COLO668 (cell line): ENCODE measurements around the gene HSPB9.

Experiments used
- DNase-seq: peaks from one replicate; lab custom pipeline; 2025; ENCODE audit not compliant: unreplicated experiment; lab: John Stamatoyannopoulos, UW

Gene HSPB9

GRCh38 chr17:42118126-42118510 is 4.5 kb upstream of the HSPB9 start:
- no peak for DNase-seq

- peak; percentile 12 for DNase-seq
These were observed 4.1 kb upstream of the HSPB9 start for GRCh38 chr17:42118545-42118944.

- no peak for DNase-seq
These were observed 3.3 kb upstream of the HSPB9 start for GRCh38 chr17:42119301-42119700.

- no peak for DNase-seq
These were observed 2.3 kb upstream of the HSPB9 start for GRCh38 chr17:42120161-42120769.

- DNase-seq, result peak; percentile 79
These were observed 1.5 kb upstream of the HSPB9 start, which contains the start of gene KAT2A for GRCh38 chr17:42120770-42121769. TSS of gene KAT2A (minus strand) at chr17:42121367. CDS start at chr17:42121304, 63 bp downstream.

GRCh38 chr17:42124256-42124655 is 1.7 kb downstream of the HSPB9 start:
- DNase-seq, result no peak

GRCh38 chr17:42125565-42125964 is 3.0 kb downstream of the HSPB9 start:
- DNase-seq, result no peak

- DNase-seq, result no peak
These were observed 4.2 kb downstream of the HSPB9 start for GRCh38 chr17:42126836-42127235.

GRCh38 chr17:42127414-42127813 is 4.8 kb downstream of the HSPB9 start:
- DNase-seq, result no peak

- no peak for DNase-seq
These were observed 6.7 kb downstream of the HSPB9 start for GRCh38 chr17:42129109-42129837.

- DNase-seq, result no peak
These were observed 7.8 kb downstream of the HSPB9 start for GRCh38 chr17:42130310-42130936.

GRCh38 chr17:42131232-42131631 is 8.6 kb downstream of the HSPB9 start:
- no peak for DNase-seq

- DNase-seq, result no peak
These were observed 9.4 kb downstream of the HSPB9 start for GRCh38 chr17:42131981-42132432.

- DNase-seq, result peak; percentile 19
These were observed 10.3 kb downstream of the HSPB9 start for GRCh38 chr17:42132941-42133340.

GRCh38 chr17:42133461-42134041 is 10.9 kb downstream of the HSPB9 start:
- peak; percentile 86 for DNase-seq

- no peak for DNase-seq
These were observed 12.5 kb downstream of the HSPB9 start for GRCh38 chr17:42135151-42135550.

- peak; percentile 68 for DNase-seq
These were observed 13.4 kb downstream of the HSPB9 start for GRCh38 chr17:42135664-42136653.

- DNase-seq, result no peak
These were observed 14.0 kb downstream of the HSPB9 start for GRCh38 chr17:42136654-42137051.

- no peak for DNase-seq
These were observed 16.3 kb downstream of the HSPB9 start for GRCh38 chr17:42138749-42139492.
